Astrocyte (in vitro differentiated cells and primary cell): ENCODE measurements around the gene MYO5A.

Source experiments
- EZH2 ChIP-seq: IDR thresholded peaks from 2 replicates; pipeline ENCODE4 v1.6.1; 2012; ENCODE audit warnings: mild to moderate bottlenecking, low read length, inconsistent platforms; ENCODE audit not compliant: insufficient read depth
- TF ChIP-seq, protein P1 (sequence below): IDR thresholded peaks from 2 replicates; pipeline ENCODE4 v1.5.1; 2011; ENCODE audit warnings: low read depth, mild to moderate bottlenecking, inconsistent platforms, low read length, moderate library complexity; ENCODE audit not compliant: insufficient read depth

- TF ChIP-seq, protein P1, sequence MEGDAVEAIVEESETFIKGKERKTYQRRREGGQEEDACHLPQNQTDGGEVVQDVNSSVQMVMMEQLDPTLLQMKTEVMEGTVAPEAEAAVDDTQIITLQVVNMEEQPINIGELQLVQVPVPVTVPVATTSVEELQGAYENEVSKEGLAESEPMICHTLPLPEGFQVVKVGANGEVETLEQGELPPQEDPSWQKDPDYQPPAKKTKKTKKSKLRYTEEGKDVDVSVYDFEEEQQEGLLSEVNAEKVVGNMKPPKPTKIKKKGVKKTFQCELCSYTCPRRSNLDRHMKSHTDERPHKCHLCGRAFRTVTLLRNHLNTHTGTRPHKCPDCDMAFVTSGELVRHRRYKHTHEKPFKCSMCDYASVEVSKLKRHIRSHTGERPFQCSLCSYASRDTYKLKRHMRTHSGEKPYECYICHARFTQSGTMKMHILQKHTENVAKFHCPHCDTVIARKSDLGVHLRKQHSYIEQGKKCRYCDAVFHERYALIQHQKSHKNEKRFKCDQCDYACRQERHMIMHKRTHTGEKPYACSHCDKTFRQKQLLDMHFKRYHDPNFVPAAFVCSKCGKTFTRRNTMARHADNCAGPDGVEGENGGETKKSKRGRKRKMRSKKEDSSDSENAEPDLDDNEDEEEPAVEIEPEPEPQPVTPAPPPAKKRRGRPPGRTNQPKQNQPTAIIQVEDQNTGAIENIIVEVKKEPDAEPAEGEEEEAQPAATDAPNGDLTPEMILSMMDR = no peak
- TF ChIP-seq EZH2 = no peak
Observed at GRCh38 chr15:52329987-52330386, 198.7 kb downstream of the MYO5A start.
